Spleen (tissue), 11 donors: ENCODE measurements around the gene CFAP74. TPM values are rescaled to one million over a fixed set of nuclear protein-coding genes. Genes with fewer than 3 reads are reported as not detected.

ENCODE experiments used
- DNase-seq: peaks from one replicate; pipeline ENCODE4 v3.0.0-alpha.2; 2020
- H3K27ac ChIP-seq, 8 donors: fragments of 200-600 bp; sonication (generic) in 7 of 8; 1 replicate in 4 of 8; 2 replicates in 4 of 8; pipeline versions ENCODE4 v1.5.0 to v1.8.0; 2016 to 2021; ENCODE audit warnings: inconsistent platforms in 4 of 8, mild to moderate bottlenecking in 4 of 8, moderate library complexity in 1 of 8
- H3K27me3 ChIP-seq, 7 donors: fragments of 200-600 bp; sonication (generic) in 6 of 7; replicated peaks in 1 of 7; 1 replicate in 4 of 7; 2 replicates in 3 of 7; pipeline versions ENCODE4 v1.5.0 to v1.8.0; 2016 to 2021; ENCODE audit warnings: inconsistent platforms in 3 of 7, mild to moderate bottlenecking in 1 of 7
- H3K36me3 ChIP-seq, 6 donors: fragments of 200-600 bp; sonication (generic) in 5 of 6; 1 replicate in 4 of 6; 2 replicates in 2 of 6; pipeline versions ENCODE4 v1.5.0 to v1.8.0; 2016 to 2021; ENCODE audit warnings: inconsistent platforms in 2 of 6
- H3K4me1 ChIP-seq, 6 donors: fragments of 200-600 bp; sonication (generic) in 5 of 6; 1 replicate in 3 of 6; 2 replicates in 3 of 6; pipeline versions ENCODE4 v1.5.0 to v1.8.0; 2016 to 2021; ENCODE audit warnings: inconsistent platforms in 3 of 6
- H3K4me3 ChIP-seq, 8 donors: fragments of 200-600 bp; sonication (generic) in 7 of 8; 1 replicate in 4 of 8; 2 replicates in 4 of 8; pipeline versions ENCODE4 v1.5.0 to v1.8.0; 2016 to 2021; ENCODE audit warnings: inconsistent platforms in 4 of 8, mild to moderate bottlenecking in 4 of 8, moderate library complexity in 2 of 8
- H3K9me3 ChIP-seq, 8 donors: fragments of 200-600 bp; sonication (generic) in 7 of 8; 1 replicate in 4 of 8; 2 replicates in 4 of 8; pipeline versions ENCODE4 v1.5.0 to v1.8.0; 2016 to 2021; ENCODE audit warnings: inconsistent platforms in 4 of 8
- CTCF ChIP-seq, 11 experiments: fragments of 200-600 bp in 7 of 11; fragments of 450-650 bp in 4 of 11; sonication (generic) in 4 of 11; IDR thresholded peaks in 8 of 11; conservative IDR thresholded peaks in 3 of 11; 1 replicate in 7 of 11; 2 replicates in 4 of 11; pipeline versions ENCODE4 v1.4.0 to v1.8.0; 2016 to 2021; ENCODE audit warnings: antibody characterized with exemption in 11 of 11, inconsistent platforms in 4 of 11, mild to moderate bottlenecking in 1 of 11
- POLR2A ChIP-seq, 3 donors: fragments of 450-650 bp; IDR thresholded peaks; one replicate each; pipeline ENCODE4 v1.5.1; 2017; ENCODE audit warnings: antibody characterized with exemption in 3 of 3, mild to moderate bottlenecking in 1 of 3
- POLR2AphosphoS5 ChIP-seq, 3 donors: sonication (generic); formaldehyde crosslinking; IDR thresholded peaks; one replicate each; pipeline ENCODE4 v1.5.1; 2017; ENCODE audit warnings: antibody characterized with exemption in 3 of 3
- WGBS, 5 donors: extraction: QIAGEN DNeasy Blood & Tissue Kit in 3 of 5; methylation state at CpG; one replicate each; pipeline versions ENCODE4 v1.1.5 to v1.1.7; 2013 to 2018; 5-methylcytosine and 5-hydroxymethylcytosine counted together
- intact Hi-C: fragments of 100-400 bp; cut with DNase I; formaldehyde crosslinking; loops from one replicate; pipeline ENCODE4 v1.15.0; 2023; ENCODE audit warnings: low total_unique reads
- polyA plus RNA-seq, 3 donors: library from polyadenylated mRNA; stranded (reverse); fragments of 200-250 nt; gene quantifications; one replicate each; pipeline ENCODE4 v1.2.1, GENCODE V29; 2013
- total RNA-seq, 7 donors: library from RNA; depleted of rRNA in 3 of 7; stranded (reverse); fragments of >200 nt in 3 of 7; fragmentation: NEBNext Ultra II Directional in 4 of 7; extraction: Animal tissue kit (Norgen Biotek cat#: 25700) in 4 of 7; gene quantifications; one replicate each; pipeline versions ENCODE4 v1.1.0 to v1.2.1, GENCODE V29; 2016 to 2021
- donor health status: healthy with polysubstance abuse.
- donor health status: DM: no; HTN: no; CAD: no; lungs with moderate emphysema.
- donor health status: DM: no; HTN: no; CAD: no.
- donor health status: Bipolar disorder and iron deficiency.
- donor health status: healthy.
- donor health status: DM: no; HTN: no; CAD: no.
- donor health status: DM: yes; HTN: yes; CAD: no.

The CFAP74 gene
- total and polyA plus RNA-seq, 10 donors: 0.03 to 0.32 (median 0.14) TPM; not detected in 4

- DNase-seq: peak; percentile 51
- peaks cover 0 to 18% (median 7%) of the 10 kb centered on the region in 6 donors for H3K4me1 ChIP-seq
- no peak overlapping the region for H3K4me3 ChIP-seq
- TF ChIP-seq CTCF (IDR thresholded peaks at IDR 0.05 in 8 of 11, conservative IDR thresholded peaks at IDR 0.05 in 3 of 11) (no peak), POLR2A (IDR thresholded peaks at IDR 0.05) (no peak), POLR2AphosphoS5 (IDR thresholded peaks at IDR 0.05) (no peak)
- 84 to 87% (median 86%) methylated on average over 30 to 38 of the region's 38 CpGs for WGBS, 5 donors
- H3K36me3 ChIP-seq: no peaks in the 10 kb centered on the region
- H3K27ac ChIP-seq: no peak overlapping the region
- intact Hi-C loops: no loop called here
- H3K9me3 ChIP-seq: no peaks in the 10 kb centered on the region
- H3K27me3 ChIP-seq: peaks cover 0 to 6% (median 0%) of the 10 kb centered on the region in 7 donors
Observed at GRCh38 chr1:1929639-1930545, 73.7 kb downstream of the CFAP74 start.

GRCh38 chr1:1929102-1929638, 74.4 kb downstream of the CFAP74 start:
- Histone ChIP-seq H3K9me3 (no peaks in the 10 kb centered on the region), H3K36me3 (no peaks in the 10 kb centered on the region), H3K4me3 (no peak overlapping the region), H3K27ac (no peak overlapping the region), H3K27me3 (peaks cover 0 to 6% (median 0%) of the 10 kb centered on the region in 7 donors), H3K4me1 (peaks cover 0 to 18% (median 7%) of the 10 kb centered on the region in 6 donors)
- intact Hi-C loops: no loop called here
- TF ChIP-seq POLR2AphosphoS5 (IDR thresholded peaks at IDR 0.05): no peak
- 69 to 86% (median 70%) methylated on average over 5 to 10 of the region's 10 CpGs for WGBS, 5 donors
- DNase-seq: no peak

- 58 to 76% (median 67%) methylated on average over 24 to 33 of the region's 34 CpGs for WGBS, 5 donors
- Histone ChIP-seq H3K4me1 (peaks cover 0 to 21% (median 9%) of the 10 kb centered on the region in 6 donors), H3K9me3 (no peaks in the 10 kb centered on the region), H3K27ac (peak overlapping the region in 1 of 8 donors; percentile 54), H3K4me3 (no peak overlapping the region), H3K27me3 (peaks cover 0 to 6% (median 0%) of the 10 kb centered on the region in 7 donors), H3K36me3 (no peaks in the 10 kb centered on the region)
- no peak for TF ChIP-seq POLR2AphosphoS5 (IDR thresholded peaks at IDR 0.05)
- TF ChIP-seq CTCF (IDR thresholded peaks at IDR 0.05 in 8 of 11, conservative IDR thresholded peaks at IDR 0.05 in 3 of 11): no peak
- TF ChIP-seq POLR2A (IDR thresholded peaks at IDR 0.05): no peak
- intact Hi-C loops: no loop called here
- peak; percentile 69 for DNase-seq
Observed at GRCh38 chr1:1928231-1929101, 75.1 kb downstream of the CFAP74 start.

GRCh38 chr1:1927751-1928150, 75.8 kb downstream of the CFAP74 start:
- no peaks in the 10 kb centered on the region for H3K36me3 ChIP-seq
- H3K27me3 ChIP-seq: peaks cover 0 to 6% (median 0%) of the 10 kb centered on the region in 7 donors
- no peak for TF ChIP-seq POLR2A (IDR thresholded peaks at IDR 0.05)
- TF ChIP-seq POLR2AphosphoS5 (IDR thresholded peaks at IDR 0.05): no peak
- TF ChIP-seq CTCF (IDR thresholded peaks at IDR 0.05 in 8 of 11, conservative IDR thresholded peaks at IDR 0.05 in 3 of 11): no peak
- DNase-seq: peak; percentile 72
- 68 to 89% (median 77%) methylated on average over 17 to 25 of the region's 25 CpGs for WGBS, 5 donors
- H3K27ac ChIP-seq: peak overlapping the region in 4 of 8 donors; percentile 28 to 54 (median 44)
- no peaks in the 10 kb centered on the region for H3K9me3 ChIP-seq
- intact Hi-C loops: no loop called here
- no peak overlapping the region for H3K4me3 ChIP-seq
- peaks cover 0 to 28% (median 12%) of the 10 kb centered on the region in 6 donors for H3K4me1 ChIP-seq
